HG03159 (cell line): Measurements from ENCODE around the gene CFAP299.
"Not testable (repeated sequence)": the region's sequence is repeated elsewhere in the genome, so short reads cannot be mapped to it uniquely, and the experiment has no call there.

Experiments
- ATAC-seq: cut with Tn5 transposase; IDR thresholded peaks from one replicate; pipeline ENCODE4 v1.9.1; 2021; ENCODE audit warnings: mild to moderate bottlenecking, moderate library complexity; ENCODE audit not compliant: unreplicated experiment

The CFAP299 gene

GRCh38 chr4:80800719-80801118 lies 465.2 kb downstream of the CFAP299 start:
- not testable (repeated sequence) for ATAC-seq

DNA sequence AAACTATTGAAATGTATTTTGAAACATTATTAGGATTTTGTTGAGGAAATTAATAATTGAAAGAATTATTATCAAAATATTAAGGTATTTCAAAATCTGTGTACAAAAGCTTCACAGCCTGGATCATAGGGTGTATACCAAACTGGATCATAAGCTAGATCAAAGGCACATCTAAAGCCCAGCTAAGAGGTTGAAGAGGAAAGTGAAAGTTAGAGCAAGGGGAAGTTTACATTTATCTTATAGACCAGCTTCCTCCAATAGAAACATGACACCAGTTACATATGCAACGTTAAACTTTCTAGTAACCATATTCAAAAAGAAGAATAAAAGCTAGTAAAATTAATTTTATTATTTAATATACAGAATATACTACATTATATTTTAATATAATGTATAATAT lies 467.8 kb downstream of the CFAP299 start:
- no peak for ATAC-seq

DNA sequence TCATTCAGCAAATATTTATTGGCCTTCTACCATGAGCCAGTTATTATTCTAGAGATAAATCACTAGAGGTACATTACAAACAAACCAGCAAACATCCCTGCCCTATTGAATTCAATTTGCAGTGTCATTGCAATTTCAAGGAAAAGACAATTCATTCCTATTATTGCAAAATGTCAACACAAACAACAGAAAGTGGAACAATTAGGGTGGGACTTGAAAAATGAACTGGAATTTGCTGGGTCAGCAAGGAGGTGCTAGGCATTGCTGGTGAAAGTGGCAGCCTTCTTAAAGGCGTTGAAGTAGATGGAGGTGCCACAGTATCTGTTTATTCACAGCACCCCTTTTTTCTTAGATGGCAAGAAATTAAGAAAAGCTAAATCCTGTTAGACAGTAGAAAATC lies 470.9 kb downstream of the CFAP299 start:
- no peak for ATAC-seq

DNA sequence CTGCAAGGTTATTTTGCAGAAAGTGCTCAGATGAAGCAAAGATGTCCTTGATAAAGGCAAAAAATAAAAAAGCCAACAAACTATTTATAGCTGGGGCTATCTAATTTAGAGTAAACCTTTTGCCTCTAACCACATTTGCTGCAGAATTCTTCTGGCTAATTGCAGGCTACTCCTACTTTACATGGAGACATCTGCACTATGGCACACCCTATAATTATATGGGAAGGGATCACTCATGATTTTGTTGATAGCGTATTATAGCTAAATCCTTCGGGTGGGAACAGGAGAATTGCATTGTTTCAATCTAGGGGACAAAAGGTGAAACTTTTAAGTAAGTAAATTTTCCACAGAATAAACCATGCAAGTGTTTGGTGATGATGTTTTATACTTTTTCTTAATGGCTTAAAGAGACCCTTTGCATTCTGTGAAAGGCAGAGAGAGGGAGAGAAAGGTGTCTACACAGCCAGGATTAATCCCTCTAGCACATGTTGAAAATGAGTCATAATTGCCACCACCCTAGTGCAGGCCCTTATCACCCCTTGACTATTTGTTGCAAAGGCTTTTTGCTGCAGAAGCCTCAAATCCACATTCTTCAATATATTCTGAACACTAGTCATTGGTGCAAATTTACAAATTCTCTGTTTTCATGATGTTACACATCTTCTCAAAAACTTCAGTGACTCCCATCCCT lies 473.7 kb downstream of the CFAP299 start:
- no peak for ATAC-seq

- no peak for ATAC-seq
These were observed 475.9 kb downstream of the CFAP299 start for GRCh38 chr4:80811406-80811805.

- ATAC-seq = no peak
These were observed 476.6 kb downstream of the CFAP299 start for GRCh38 chr4:80812145-80812544.

DNA sequence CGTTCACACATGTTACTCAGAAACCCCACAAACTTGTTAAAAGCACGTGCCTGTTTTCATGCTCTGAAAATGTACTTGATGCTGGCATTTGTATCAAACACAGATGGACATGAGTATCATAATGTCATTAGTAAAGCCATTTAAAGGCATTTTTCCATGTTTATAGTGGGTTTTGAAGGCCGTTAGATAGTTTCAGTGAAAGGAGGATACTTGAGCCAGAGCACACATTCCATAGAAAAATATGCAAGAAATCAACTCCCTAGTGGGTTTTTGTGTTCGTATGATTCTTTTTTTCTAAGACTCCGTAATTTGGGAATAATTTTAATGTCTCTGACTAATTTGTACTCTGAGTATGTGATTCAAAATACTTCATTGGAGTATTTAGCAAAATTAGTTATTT lies 478.7 kb downstream of the CFAP299 start:
- no peak for ATAC-seq

- no peak for ATAC-seq
These were observed 496.1 kb downstream of the CFAP299 start for GRCh38 chr4:80831383-80832361.

DNA sequence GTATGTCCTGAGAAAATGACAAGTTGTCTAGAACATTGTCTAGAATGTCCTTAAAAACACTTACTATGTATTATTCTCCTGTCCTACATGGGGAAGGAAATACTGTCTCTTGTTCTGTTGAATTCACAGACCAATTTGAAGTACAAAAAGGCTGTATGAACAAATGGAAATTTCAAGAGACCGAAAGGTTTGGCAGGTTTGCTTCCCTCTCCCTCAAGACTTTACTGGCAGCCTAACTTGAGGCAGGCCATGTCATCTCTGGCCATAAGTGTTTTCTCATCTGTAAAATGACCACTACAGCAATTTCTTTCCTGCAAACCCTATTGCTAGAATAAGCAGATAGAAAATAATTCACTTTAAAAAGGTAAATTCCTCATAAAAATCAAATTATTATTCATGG lies 503.8 kb downstream of the CFAP299 start:
- no peak for ATAC-seq

DNA sequence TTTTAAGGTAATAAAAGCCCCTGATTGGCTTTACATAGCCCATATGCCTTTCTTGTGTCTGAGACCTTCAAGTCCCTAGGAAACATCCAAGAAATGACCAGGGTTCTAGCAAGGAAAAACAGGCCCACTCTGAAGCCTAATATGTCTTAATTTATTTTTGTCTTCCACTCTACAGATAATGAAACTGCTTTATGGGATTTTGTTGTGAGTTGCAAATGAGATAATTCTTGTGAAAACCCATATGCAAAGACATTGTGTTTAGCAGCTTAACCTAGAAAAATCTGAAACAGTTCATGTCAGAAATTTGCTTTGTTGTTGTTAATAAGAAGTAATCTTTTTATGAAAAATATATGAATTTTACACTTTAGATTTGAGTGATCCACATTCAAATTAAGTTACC lies 504.3 kb downstream of the CFAP299 start:
- no peak for ATAC-seq

- ATAC-seq = no peak
These were observed 504.9 kb downstream of the CFAP299 start for GRCh38 chr4:80840396-80840795.

DNA sequence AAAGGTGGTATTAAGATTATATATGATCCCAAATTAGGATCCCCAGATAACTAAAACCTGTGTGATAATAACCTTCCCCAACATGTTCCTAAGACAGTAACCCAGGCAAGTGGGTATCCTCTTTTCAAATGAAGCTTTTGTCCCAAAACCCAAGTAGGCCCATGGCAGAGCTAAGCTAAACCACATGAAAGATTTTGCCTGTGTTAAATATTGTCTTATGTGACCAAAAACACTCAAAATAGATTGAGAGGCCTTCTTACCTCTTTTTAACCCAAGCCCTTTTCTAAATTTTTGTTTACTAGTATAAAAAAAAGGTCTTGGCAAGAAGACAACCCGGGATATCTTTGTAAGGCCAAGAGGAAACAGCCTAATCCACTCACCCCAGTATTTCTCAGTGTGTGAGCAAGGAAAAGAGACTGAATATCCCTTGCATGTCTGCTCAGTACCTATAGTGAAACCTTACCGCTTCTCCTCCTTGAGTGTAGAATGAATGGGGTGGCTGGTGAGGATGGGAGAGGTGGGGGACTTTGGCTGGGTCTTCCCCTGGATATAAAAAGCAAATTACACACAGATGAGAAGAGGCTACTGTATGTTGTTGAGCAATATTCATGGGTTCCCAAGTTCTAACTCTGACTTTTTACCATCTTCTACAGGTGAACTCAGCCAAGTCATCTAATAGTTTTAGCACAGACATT lies 506.2 kb downstream of the CFAP299 start:
- ATAC-seq = peak; percentile 65

GRCh38 chr4:80846210-80846609 lies 510.7 kb downstream of the CFAP299 start:
- no peak for ATAC-seq

DNA sequence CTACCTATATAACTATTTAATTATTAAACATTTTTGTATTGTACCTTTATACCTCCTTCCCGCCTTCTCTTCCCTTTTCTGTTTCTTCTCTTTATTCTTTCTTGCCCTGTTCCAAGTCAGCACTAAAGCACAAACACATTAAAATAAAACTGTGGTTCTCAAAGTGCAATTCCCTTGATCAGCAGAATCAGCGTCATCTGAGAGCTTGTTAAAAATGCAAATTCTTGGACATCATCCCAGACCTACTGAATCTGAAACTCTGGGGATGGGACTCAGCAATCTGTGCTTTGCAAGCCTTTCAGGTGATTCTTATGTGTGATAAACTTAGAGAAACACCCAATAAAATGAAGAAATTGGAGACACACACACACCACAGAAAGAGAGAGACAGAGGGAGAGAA lies 516.5 kb downstream of the CFAP299 start:
- ATAC-seq = no peak

GRCh38 chr4:80873571-80873970 lies 538.0 kb downstream of the CFAP299 start:
- no peak for ATAC-seq

DNA sequence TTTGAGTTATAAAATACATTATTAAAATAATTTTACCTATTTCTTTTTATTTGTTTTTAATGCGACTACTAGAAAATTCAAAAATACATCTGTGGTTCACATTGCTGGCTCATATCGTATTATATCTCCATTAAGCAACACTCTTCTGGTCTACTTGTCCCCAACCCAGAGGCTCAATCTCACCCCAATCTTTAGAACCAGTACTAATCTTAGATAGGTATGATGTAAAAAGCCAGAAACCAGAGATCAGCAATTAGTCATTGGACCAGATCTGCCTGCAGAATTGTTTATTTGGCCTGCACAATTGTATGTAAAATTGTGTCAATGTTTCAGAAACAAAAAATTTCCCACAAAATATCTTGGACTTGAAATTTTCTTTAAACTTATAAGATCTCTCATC lies 539.4 kb downstream of the CFAP299 start:
- no peak for ATAC-seq

DNA sequence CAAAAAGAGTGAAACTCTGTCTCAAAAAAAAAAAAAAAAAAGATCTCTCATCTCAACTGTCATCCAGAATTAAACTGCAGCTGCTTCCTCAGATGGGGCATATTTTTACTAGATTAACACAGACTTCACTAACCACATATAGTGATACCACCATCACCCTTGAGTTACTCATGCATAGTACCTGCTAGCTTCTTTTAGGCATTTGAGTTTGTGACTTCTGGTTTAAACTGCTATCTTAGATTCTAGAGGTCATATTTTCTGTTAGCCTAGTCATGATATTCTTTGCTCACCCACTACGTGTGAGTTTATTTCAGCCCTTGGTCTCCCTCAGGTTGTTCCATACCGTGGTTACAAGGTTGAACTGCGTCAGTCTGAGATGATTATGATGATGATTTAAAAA lies 540.1 kb downstream of the CFAP299 start:
- peak; percentile 94 for ATAC-seq

DNA sequence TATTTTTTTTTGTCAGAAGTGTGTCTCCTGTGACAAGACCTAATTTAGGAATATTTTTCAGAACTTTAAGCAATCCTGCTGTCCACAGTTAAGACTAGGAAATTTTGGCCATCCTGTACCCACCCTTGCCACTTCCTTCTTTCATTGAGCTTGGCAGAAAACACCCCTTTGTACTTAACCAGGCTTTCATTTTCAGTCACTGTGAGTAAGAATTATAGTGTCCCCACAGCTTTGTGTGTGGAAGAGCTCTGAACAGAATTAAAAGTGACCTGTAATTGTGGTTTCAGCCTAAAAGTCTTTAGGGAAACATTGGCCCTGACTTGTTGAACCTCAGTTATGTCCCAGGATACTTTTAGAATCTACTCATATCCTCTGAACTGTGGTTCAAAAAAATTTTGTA lies 541.3 kb downstream of the CFAP299 start:
- ATAC-seq = peak; percentile 69

DNA sequence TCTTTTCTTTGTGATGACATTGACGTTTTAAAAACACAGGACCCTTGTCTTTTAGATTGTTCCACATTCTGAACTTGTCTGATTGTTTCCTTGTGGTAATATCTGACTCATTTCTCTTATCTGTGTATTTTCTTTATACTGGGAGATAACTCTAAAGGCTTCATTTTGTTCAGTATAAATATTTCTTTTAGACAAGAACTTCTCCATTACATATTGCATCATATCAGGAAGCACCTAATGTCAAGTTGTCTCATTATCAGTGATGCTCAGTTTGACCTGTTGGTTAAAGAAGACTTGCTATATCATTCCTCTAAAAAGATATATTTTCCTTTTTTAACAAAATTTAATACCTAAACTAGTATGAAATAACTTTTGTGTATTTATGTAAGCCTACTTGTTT lies 542.7 kb downstream of the CFAP299 start:
- ATAC-seq = no peak

- ATAC-seq = peak; percentile 64
These were observed 562.2 kb downstream of the CFAP299 start for GRCh38 chr4:80897537-80898303.

DNA sequence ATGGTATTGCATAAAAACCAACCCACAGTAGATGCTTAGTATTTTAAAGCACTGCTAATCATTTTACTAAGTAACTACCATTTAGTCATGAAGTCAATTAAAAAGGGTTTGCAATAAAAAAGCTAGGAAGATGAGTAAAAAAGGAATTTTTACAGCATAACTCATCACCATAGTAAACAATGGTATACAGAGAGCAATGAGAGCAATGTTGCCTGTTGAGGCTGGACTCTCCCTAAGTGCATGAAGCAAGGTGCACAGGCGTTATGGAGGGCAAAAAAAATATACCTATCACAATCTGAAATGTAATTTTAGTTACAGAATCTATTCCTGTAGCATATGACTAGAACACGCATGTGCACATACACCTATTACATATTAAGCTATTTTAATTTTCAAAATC lies 565.4 kb downstream of the CFAP299 start:
- no peak for ATAC-seq
